ENCODE results near the gene PREX1. TPM values are rescaled to one million over a fixed set of nuclear protein-coding genes. Genes with fewer than 3 reads are reported as not detected.

Gene PREX1
- total RNA-seq, 1 donor, result 57.4 TPM

DNA sequence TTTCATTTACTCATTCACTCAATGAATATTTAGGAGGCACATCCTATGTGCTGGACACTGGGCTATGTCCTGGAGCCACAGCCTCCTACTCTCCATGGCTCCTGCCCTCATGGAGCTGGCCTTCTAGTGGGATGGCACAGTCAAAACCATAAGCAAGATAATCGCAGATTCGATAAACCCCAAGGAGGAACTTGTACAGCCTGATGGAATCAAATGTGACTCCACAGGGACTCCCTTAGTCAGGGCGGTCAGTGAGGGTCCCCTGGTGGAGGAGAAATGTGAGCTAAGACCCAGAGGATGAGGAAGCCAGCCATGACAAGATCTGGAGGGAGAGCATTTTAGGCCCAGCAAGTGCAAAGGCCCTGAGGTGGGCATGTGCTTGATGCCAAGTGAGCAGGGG lies 211.9 kb downstream of the PREX1 start:
- DNase-seq (ENCODE audit: low read depth), result no peak

DNA sequence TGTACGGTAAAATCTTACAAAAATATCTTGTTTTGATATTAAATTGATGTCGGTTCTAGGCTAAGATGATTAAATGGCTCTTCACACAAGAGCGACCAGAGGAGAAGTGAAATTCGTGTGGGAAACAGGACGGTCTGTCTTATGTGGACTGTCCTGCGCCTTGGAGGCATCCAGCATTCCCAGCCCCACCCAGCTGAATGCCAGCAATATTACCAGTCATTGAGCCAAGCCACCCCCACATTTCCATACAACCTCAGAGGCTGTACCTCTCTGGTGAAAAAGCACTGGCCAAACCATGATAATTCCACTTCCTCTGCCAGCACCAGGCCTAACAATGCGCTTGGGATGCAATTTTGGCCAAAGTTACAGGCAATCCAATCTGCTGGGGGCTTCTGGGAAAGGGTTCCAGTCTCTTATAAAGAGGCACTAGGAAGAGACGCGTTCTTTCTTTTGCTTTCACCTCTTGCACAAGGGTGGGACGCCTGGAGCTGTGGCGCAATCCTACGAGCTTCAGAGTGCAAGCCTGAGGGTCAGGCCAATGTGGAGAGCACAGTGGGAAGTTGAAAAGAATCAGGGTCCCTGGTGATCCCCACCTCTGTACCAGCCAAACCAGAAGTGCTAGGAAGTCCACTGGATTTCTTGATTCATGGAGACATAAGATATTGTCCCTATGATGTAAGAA lies 213.1 kb downstream of the PREX1 start:
- TF ChIP-seq, protein P1, sequence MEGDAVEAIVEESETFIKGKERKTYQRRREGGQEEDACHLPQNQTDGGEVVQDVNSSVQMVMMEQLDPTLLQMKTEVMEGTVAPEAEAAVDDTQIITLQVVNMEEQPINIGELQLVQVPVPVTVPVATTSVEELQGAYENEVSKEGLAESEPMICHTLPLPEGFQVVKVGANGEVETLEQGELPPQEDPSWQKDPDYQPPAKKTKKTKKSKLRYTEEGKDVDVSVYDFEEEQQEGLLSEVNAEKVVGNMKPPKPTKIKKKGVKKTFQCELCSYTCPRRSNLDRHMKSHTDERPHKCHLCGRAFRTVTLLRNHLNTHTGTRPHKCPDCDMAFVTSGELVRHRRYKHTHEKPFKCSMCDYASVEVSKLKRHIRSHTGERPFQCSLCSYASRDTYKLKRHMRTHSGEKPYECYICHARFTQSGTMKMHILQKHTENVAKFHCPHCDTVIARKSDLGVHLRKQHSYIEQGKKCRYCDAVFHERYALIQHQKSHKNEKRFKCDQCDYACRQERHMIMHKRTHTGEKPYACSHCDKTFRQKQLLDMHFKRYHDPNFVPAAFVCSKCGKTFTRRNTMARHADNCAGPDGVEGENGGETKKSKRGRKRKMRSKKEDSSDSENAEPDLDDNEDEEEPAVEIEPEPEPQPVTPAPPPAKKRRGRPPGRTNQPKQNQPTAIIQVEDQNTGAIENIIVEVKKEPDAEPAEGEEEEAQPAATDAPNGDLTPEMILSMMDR (IDR thresholded peaks at IDR 0.05; ENCODE audit: insufficient read depth, low read depth, low read length), result no peak
- no peak overlapping the region for H3K4me3 ChIP-seq (ENCODE audit: low read depth, low read length)
- peak; percentile 28 for DNase-seq (ENCODE audit: low read depth)

More for the DNA sequence above, 211.9 kb downstream of the PREX1 start:
- TF ChIP-seq, protein P1 (IDR thresholded peaks at IDR 0.05; ENCODE audit: insufficient read depth, low read depth, low read length), result no peak
- H3K4me3 ChIP-seq (ENCODE audit: low read depth, low read length), result no peak overlapping the region

- no peak for DNase-seq (ENCODE audit: low read depth)
- TF ChIP-seq, protein P1 (IDR thresholded peaks at IDR 0.05; ENCODE audit: insufficient read depth, low read depth, low read length), result no peak
- no peak overlapping the region for H3K4me3 ChIP-seq (ENCODE audit: low read depth, low read length)
Measured at GRCh38 chr20:48613926-48614325, 213.9 kb downstream of the PREX1 start.

DNA sequence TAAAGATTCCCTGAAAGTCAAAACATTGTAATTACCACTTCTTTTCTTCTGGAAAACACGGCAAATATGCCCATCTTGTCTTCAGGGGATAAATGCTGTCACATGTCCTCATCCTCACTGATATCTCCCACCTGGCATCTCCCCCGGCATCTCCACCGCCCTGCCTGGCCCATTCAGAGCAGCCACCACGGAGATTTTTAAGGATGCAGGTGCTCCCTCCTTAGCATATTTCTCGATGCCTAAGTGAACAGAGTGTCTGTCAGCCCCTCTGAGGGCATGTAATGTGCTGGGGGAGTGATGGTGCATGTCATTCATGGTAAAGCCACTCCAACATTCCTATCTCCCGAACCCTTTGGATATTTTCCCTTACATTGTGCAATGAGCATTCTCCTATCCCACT lies 215.5 kb downstream of the PREX1 start:
- TF ChIP-seq, protein P1 (IDR thresholded peaks at IDR 0.05; ENCODE audit: insufficient read depth, low read depth, low read length), result no peak
- no peak for DNase-seq (ENCODE audit: low read depth)

DNA sequence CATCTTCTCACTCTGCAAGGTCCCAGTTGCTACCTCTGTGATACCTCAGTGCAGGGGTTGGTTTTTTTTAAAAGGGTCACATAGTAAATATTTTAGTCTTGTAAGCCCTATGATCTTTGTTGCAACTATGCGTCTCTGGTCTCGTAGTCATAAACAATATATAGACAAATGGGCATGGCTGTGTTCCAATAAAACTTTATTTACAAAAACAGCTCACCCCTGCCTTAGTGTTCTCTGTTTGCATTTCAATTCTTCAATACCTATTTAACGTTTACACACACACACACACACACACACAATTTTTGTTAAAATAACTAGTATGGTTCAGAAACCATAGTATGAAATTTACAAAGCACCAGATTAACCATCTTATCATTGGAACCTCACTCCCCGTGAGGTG lies 216.8 kb downstream of the PREX1 start:
- TF ChIP-seq, protein P1 (IDR thresholded peaks at IDR 0.05; ENCODE audit: insufficient read depth, low read depth, low read length), result no peak

More for the DNA sequence above, 215.5 kb downstream of the PREX1 start:
- no peak overlapping the region for H3K4me3 ChIP-seq (ENCODE audit: low read depth, low read length)

DNA sequence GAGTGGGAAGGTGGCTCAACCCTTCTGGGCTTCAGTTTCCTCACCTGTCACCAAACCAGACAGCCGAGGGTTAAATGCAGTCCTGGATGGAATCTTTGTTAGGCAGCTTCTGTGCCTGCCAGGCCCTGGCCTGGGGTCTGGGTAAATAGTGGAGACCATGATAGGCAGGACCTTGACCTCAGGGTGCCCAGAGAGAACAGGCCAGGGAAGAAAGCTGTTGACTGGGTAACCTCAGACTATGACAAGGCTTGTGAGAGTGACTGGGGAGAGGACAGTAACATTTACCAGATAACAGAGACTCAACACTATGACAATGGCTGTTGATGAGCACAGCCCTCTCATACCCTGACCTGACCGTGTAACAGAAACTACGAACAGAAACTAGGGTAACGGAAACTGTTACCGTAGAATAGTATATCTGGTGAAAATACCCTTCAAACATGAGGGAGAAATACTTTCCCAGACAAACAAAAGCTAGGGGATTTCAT lies 218.3 kb downstream of the PREX1 start:
- TF ChIP-seq, protein P1 (IDR thresholded peaks at IDR 0.05; ENCODE audit: insufficient read depth, low read depth, low read length), result no peak
- DNase-seq (ENCODE audit: low read depth), result no peak
- H3K4me3 ChIP-seq (ENCODE audit: low read depth, low read length), result no peak overlapping the region

More for the DNA sequence above, 216.8 kb downstream of the PREX1 start:
- no peak overlapping the region for H3K4me3 ChIP-seq (ENCODE audit: low read depth, low read length)
- no peak for DNase-seq (ENCODE audit: low read depth)
